Uterus (tissue), 2 donors: ENCODE data around the gene CDK15.

ENCODE experiments used
- POLR2A ChIP-seq, 2 donors: fragments of 450-650 bp; IDR thresholded peaks; one replicate each; pipeline ENCODE4 v1.6.1; 2016; ENCODE audit warnings: antibody characterized with exemption in 2 of 2, mild to moderate bottlenecking in 1 of 2, moderate library complexity in 1 of 2
- TF ChIP-seq, protein P1 (sequence below), 4 experiments: fragments of 200-600 bp in 2 of 4; fragments of 450-650 bp in 2 of 4; sonication (generic) in 2 of 4; IDR thresholded peaks; one replicate each; pipeline ENCODE4 v1.5.1; 2016 to 2019; ENCODE audit warnings: antibody characterized with exemption in 4 of 4, mild to moderate bottlenecking in 2 of 4, moderate library complexity in 1 of 4

- TF ChIP-seq, protein P1, sequence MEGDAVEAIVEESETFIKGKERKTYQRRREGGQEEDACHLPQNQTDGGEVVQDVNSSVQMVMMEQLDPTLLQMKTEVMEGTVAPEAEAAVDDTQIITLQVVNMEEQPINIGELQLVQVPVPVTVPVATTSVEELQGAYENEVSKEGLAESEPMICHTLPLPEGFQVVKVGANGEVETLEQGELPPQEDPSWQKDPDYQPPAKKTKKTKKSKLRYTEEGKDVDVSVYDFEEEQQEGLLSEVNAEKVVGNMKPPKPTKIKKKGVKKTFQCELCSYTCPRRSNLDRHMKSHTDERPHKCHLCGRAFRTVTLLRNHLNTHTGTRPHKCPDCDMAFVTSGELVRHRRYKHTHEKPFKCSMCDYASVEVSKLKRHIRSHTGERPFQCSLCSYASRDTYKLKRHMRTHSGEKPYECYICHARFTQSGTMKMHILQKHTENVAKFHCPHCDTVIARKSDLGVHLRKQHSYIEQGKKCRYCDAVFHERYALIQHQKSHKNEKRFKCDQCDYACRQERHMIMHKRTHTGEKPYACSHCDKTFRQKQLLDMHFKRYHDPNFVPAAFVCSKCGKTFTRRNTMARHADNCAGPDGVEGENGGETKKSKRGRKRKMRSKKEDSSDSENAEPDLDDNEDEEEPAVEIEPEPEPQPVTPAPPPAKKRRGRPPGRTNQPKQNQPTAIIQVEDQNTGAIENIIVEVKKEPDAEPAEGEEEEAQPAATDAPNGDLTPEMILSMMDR (IDR thresholded peaks at IDR 0.05): no peak
- no peak for TF ChIP-seq POLR2A (IDR thresholded peaks at IDR 0.05)
Measured at GRCh38 chr2:201854841-201855240, 48.5 kb downstream of the CDK15 start.
